Measurements from ENCODE around the gene FPGS.

Gene FPGS

DNA sequence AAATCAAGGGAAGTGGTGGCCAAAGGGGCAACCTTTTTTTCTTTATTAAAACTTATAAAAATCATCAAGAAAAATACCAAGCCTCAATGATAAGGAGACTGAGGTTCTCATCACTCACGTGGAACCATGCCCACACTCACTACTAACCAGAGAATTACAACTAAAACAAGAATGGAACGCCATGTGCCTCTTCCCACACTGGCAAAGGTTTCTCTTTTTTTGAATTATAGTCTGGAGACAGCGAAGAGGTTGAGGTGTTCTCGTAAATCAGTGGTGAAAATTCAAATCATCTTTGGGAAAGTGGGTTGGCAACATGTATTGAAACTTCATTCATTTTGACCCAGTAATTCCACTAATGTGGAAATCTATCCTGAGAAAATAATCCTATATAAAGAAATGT, 19.4 kb downstream of the FPGS start:
- H3K4me3 ChIP-seq (ENCODE audit: low read depth, low read length), result no peak overlapping the region
- no peak for DNase-seq (ENCODE audit: low read depth)
- TF ChIP-seq, protein P1, sequence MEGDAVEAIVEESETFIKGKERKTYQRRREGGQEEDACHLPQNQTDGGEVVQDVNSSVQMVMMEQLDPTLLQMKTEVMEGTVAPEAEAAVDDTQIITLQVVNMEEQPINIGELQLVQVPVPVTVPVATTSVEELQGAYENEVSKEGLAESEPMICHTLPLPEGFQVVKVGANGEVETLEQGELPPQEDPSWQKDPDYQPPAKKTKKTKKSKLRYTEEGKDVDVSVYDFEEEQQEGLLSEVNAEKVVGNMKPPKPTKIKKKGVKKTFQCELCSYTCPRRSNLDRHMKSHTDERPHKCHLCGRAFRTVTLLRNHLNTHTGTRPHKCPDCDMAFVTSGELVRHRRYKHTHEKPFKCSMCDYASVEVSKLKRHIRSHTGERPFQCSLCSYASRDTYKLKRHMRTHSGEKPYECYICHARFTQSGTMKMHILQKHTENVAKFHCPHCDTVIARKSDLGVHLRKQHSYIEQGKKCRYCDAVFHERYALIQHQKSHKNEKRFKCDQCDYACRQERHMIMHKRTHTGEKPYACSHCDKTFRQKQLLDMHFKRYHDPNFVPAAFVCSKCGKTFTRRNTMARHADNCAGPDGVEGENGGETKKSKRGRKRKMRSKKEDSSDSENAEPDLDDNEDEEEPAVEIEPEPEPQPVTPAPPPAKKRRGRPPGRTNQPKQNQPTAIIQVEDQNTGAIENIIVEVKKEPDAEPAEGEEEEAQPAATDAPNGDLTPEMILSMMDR (IDR thresholded peaks at IDR 0.05; ENCODE audit: insufficient read depth, low read depth, low read length, missing control alignments), result no peak

GRCh38 chr9:127825319-127826051, 22.8 kb downstream of the FPGS start:
- no peak overlapping the region for H3K4me3 ChIP-seq (ENCODE audit: low read depth, low read length)
- TF ChIP-seq, protein P1 (IDR thresholded peaks at IDR 0.05; ENCODE audit: insufficient read depth, low read depth, low read length, missing control alignments), result peak; percentile 19
- DNase-seq (ENCODE audit: low read depth), result no peak

- no peak for DNase-seq (ENCODE audit: low read depth)
- H3K4me3 ChIP-seq (ENCODE audit: low read depth, low read length), result no peak overlapping the region
- TF ChIP-seq, protein P1 (IDR thresholded peaks at IDR 0.05; ENCODE audit: insufficient read depth, low read depth, low read length, missing control alignments), result no peak
Measured at GRCh38 chr9:127826253-127826913, 23.7 kb downstream of the FPGS start.

- DNase-seq (ENCODE audit: low read depth), result no peak
- TF ChIP-seq, protein P1 (IDR thresholded peaks at IDR 0.05; ENCODE audit: insufficient read depth, low read depth, low read length, missing control alignments), result no peak
- no peak overlapping the region for H3K4me3 ChIP-seq (ENCODE audit: low read depth, low read length)
Measured at GRCh38 chr9:127828262-127829031, 25.8 kb downstream of the FPGS start.

DNA sequence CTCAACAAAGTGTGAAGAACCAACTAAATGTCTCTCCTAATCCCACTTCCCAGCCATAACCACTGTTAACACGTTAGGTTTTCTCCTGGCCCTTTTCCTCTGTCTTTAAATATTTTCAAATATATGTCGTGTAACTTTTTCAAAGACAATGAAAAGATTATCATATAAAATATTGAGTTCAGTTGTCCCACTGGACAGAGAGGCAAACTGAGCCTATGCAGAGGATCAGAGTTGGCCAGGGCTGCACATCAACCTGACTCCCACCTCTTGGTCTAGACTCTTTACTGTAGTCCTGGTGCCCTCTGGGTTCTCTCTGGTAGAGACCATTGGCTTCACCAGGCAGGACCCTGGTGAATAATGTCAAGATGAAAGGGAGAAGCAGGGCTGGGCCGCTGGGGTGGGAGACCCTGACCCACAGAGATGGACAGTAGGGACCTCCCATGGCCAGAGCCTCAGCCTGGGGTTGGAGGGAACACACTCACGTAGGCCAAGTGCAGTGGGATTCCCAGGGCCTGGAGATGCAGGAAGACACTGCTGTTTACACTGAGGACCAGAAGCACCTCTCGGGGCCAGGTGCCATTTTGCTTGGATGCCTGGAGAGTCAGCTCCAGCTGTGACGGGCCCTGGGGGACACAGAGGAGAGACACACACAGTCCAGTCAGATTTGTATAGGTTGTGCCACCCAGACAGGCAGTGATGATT, 26.7 kb downstream of the FPGS start:
- TF ChIP-seq, protein P1 (IDR thresholded peaks at IDR 0.05; ENCODE audit: insufficient read depth, low read depth, low read length, missing control alignments), result no peak
- no peak for DNase-seq (ENCODE audit: low read depth)
- H3K4me3 ChIP-seq (ENCODE audit: low read depth, low read length), result no peak overlapping the region

- no peak for DNase-seq (ENCODE audit: low read depth)
- H3K4me3 ChIP-seq (ENCODE audit: low read depth, low read length), result no peak overlapping the region
- TF ChIP-seq, protein P1 (IDR thresholded peaks at IDR 0.05; ENCODE audit: insufficient read depth, low read depth, low read length, missing control alignments), result no peak
Measured at GRCh38 chr9:127832248-127832647, 29.6 kb downstream of the FPGS start.

Measured in GM12865 (cell line).